GM19397 (cell line): Measurements from ENCODE around the gene SPIRE2.
"Not testable (repeated sequence)": the region's sequence is repeated elsewhere in the genome, so short reads cannot be mapped to it uniquely, and the experiment has no call there.

Source experiments
- ATAC-seq: cut with Tn5 transposase; IDR thresholded peaks from one replicate; pipeline ENCODE4 v1.9.1; 2021; ENCODE audit warnings: mild to moderate bottlenecking, moderate library complexity; ENCODE audit not compliant: unreplicated experiment

Gene SPIRE2

DNA sequence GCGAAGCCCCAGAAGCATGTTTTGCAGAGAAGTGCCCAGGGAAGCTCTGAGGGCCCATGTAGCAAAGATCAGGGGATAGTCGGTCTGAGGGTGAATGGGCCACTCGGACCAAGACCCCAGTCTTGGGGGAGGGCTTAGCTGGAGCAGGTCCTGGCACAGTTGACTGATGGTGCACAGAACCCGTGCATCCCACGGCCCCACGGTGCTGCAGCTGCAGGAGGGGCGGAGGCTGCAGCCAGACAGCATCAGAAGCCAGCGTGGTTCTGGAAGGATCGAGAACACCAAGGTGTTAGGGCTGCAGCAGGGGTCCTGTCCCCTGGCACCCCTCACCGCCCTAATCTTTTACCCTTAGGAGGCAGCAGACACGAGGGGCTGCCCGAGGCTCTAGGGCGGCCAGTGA is 83.9 kb downstream of the SPIRE2 start:
- ATAC-seq: no peak

DNA sequence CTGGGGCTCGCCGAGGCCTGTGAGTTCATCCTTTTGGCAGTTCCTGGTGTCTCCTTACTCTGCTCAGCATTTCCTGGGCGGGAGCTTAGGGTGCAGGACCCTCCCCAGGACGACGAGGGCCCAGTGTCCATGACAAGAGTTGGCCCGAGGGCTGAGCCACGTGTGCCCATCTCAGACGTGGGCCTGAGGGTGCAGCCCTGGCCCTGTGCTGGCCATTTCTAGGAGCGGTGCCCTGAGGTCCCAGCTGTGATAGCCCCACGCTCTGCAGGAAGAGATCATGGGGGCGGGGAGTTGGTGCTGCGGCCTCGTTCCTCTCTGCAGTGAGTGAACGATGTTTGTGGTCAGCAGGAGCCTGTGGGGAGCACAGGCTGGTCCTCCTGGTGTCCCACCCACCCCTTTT is 84.4 kb downstream of the SPIRE2 start:
- ATAC-seq: no peak

DNA sequence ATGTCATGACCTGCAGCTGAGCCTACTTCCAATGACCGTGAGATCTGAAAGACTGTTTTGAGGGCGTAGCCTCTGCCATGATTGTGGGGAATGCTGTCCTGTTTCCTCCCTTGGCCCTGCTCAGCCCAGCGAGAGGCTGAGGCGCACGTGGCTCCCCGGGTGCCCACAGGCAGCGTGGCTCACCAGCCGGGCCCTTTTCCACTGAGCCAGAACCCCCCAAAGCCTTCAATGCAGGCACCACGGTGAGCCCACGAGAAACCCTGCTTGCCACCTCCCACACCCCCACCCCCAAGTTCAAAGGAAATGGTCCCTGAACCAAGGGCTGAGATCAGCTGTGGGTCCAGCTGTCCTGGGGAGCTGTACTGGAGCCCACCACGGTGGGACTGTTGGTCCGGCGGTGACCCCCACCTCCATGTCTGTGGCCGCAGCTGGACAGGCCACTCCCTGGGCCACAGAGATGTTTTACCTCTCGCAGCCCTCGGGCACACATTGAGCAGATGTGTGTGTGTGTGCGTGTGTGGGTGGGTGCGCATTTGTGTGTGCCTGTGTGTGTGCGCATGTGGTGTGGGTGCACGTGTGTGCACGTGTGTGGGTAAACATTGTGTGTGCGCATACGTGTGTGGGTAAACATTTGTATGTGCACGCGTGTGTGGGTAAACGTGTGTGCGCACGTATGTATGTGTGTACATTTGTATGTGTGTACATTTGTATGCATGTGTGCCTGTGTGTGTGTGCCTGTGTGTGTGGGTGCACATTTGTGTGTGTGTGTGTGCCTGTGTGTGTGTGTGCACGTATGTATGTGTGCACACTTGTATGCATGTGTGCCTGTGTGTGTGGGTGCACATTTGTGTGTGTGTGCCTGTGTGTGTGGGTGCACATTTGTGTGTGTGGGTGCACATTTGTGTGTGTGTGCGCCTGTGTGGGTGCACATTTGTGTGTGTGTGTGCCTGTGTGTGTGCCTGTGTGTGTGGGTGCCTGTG is 85.4 kb downstream of the SPIRE2 start:
- no peak for ATAC-seq

DNA sequence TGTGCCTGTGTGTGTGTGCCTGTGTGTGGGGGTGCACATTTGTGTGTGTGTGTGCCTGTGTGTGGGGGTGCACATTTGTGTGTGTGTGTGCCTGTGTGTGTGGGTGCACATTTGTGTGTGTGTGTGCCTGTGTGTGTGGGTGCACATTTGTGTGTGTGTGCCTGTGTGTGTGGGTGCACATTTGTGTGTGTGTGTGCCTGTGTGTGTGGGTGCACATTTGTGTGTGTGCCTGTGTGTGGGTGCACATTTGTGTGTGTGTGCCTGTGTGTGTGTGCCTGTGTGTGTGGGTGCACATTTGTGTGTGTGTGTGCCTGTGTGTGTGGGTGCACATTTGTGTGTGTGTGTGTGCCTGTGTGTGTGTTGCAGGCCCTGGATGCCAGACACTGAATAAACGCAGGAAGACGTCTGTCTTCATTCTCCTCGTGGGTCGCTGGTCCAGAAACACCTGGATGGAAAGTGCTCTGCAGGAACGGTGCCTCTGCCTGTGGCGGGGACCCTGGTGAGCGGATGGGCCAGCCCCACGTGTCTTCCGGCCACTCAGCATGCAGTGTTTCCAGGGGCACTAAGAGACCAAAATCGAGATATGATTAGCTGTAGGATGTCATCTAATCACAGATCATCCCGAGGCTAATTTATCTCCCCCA is 86.5 kb downstream of the SPIRE2 start:
- not testable (repeated sequence) for ATAC-seq

DNA sequence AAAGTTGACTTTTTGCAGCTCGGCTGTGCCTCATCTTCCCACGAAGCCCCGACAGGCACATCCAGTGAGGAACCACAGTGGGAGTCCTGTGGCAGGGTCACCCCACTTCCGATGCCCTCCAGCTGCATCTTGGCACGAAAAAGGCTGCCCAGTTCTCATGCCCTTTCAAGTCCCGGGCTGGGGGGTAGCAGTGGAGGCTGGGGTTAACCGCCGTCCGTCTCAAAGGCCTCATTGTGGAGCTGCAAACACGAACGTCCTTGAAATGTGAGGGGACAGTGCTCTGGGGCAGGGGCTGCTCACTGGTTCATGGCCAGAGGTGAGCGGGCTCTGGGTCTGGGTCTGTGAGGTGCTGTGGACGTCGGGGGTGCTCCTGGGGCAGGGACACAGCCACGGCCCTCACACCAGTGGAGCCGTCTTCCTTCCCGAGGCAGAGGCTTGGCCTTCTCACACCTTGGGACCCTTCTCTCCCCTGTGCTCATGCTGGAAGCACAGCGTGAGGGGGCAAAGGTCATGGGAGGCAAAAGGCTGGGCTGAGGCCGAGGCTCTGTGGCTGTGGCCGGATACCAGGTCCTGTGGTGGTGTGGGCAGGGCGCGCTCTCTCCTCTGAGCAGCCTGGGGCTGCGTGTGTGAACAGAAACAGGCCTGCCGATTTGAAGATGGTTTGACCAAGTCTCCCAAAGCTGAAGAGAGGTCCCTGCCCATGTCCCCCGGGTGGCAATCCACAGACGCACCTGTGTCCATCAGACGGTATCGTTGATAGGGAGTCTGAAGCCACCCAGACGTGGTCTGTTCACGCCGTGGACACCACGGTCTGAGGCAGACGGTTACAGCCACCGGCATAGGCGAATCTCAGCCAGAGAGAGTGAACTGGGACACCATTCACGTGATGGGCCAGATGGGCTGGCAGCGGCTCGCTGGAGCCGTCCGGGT is 87.3 kb downstream of the SPIRE2 start:
- no peak for ATAC-seq

DNA sequence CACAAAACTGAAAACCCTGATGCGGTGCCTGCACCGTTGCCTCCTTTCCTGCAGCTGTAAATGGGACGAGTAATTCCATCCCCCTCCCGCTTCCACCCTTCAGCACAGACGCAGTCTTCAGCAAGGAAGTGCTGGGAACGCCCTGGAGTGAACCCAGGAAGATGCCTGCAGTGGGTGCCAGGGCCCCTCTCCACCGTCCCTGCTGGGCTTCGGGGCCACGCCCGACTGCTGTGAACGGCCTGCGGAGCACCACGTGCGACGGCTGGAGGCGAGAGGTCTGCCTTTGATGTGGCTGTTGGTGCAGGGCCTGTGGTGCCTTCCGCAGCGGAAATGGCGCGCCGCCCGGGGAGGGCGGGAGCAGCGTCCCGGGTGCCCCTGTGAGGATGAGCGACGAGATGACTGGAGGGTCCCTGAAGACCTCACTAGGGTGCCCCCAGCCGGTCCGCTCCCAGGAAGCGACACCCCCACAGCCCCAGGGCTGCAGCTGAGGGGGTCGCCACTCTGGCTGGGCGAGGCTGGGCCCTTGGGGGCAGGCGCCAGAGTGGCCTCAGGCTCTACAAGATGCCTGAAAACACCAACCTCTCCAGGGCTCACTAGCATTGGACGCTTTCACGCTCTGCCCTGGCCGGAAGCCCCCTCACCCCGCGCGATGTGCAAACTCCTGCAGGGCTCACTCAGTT is 89.6 kb downstream of the SPIRE2 start:
- ATAC-seq: peak; percentile 70

DNA sequence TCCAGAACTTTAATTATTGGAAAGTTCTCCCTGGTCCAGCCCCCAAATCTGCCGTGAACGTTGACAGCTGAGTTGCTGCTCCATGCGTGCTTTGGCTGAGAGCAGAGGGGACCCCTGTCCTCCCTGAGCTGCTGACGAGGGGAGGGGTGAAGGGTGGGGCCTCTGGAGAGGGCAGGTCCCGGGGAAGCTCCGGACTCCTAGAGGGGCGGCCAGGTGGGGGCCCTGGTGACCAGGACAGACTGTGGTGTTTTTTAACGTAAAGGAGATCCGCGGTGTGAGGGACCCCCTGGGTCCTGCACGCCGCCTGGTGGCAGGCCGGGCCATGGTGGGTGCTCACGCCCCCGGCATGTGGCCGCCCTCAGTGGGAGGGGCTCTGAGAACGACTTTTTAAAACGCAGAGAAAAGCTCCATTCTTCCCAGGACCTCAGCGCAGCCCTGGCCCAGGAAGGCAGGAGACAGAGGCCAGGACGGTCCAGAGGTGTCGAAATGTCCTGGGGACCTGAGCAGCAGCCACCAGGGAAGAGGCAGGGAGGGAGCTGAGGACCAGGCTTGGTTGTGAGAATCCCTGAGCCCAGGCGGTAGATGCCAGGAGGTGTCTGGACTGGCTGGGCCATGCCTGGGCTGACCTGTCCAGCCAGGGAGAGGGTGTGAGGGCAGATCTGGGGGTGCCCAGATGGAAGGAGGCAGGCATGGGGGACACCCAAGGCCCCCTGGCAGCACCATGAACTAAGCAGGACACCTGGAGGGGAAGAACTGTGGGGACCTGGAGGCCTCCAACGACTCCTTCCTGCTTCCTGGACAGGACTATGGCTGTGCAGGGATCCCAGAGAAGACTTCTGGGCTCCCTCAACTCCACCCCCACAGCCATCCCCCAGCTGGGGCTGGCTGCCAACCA is 90.4 kb downstream of the SPIRE2 start, which contains the start of gene MC1R:
TSS of gene MC1R (plus strand) at position 410 of the 895 bp plus-strand sequence. CDS start at position 807, 397 bp downstream.
- ATAC-seq: peak; percentile 26

DNA sequence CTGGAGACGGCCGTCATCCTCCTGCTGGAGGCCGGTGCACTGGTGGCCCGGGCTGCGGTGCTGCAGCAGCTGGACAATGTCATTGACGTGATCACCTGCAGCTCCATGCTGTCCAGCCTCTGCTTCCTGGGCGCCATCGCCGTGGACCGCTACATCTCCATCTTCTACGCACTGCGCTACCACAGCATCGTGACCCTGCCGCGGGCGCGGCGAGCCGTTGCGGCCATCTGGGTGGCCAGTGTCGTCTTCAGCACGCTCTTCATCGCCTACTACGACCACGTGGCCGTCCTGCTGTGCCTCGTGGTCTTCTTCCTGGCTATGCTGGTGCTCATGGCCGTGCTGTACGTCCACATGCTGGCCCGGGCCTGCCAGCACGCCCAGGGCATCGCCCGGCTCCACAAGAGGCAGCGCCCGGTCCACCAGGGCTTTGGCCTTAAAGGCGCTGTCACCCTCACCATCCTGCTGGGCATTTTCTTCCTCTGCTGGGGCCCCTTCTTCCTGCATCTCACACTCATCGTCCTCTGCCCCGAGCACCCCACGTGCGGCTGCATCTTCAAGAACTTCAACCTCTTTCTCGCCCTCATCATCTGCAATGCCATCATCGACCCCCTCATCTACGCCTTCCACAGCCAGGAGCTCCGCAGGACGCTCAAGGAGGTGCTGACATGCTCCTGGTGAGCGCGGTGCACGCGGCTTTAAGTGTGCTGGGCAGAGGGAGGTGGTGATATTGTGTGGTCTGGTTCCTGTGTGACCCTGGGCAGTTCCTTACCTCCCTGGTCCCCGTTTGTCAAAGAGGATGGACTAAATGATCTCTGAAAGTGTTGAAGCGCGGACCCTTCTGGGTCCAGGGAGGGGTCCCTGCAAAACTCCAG is 91.5 kb downstream of the SPIRE2 start:
- no peak for ATAC-seq

DNA sequence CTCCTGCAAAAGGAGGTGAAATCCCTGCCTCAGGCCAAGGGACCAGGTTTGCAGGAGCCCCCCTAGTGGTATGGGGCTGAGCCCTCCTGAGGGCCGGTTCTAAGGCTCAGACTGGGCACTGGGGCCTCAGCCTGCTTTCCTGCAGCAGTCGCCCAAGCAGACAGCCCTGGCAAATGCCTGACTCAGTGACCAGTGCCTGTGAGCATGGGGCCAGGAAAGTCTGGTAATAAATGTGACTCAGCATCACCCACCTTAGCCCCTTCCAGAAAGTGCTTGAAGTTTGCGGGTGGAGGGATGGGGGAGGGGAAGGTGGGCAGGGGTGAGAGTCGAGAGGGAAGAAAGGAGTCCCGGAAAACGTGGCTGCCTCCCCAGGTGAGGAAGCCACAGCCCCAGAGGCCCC is 92.4 kb downstream of the SPIRE2 start:
- no peak for ATAC-seq
